ENCODE measurements around the gene GDPD3. TPM values are rescaled to one million over a fixed set of nuclear protein-coding genes. Genes with fewer than 3 reads are reported as not detected.
A peak's percentile ranks its signal among the peaks of the same experiment; 100 is the strongest.

Gene GDPD3
- total RNA-seq, 4 donors from 2014 or later, result 13.4 to 41.2 (median 28.1) TPM

GRCh38 chr16:30069611-30070462, 43.5 kb downstream of the GDPD3 start:
- peak overlapping the region in 3 of 4 donors; percentile 41 to 100 (median 57) for H3K27ac ChIP-seq
- no peaks in the 10 kb centered on the region for H3K9me3 ChIP-seq
- WGBS, 2 donors, result 70 to 73% methylated on average over 8 to 20 of the region's 31 CpGs
- no peak for DNase-seq
- peaks cover 35 to 64% (median 39%) of the 10 kb centered on the region in 3 donors for H3K4me1 ChIP-seq
- intact Hi-C loops (cut with DNase I), result no loop called here
- no peak for TF ChIP-seq CTCF (IDR thresholded peaks at IDR 0.05)
- H3K4me3 ChIP-seq, result peak overlapping the region in 1 of 4 donors; percentile 34
- H3K36me3 ChIP-seq, result peaks cover 36 to 72% (median 50%) of the 10 kb centered on the region in 3 donors
- no peaks in the 10 kb centered on the region for H3K27me3 ChIP-seq

GRCh38 chr16:30068750-30069610, 44.4 kb downstream of the GDPD3 start:
- Histone ChIP-seq H3K4me1 (peaks cover 36 to 64% (median 40%) of the 10 kb centered on the region in 3 donors), H3K4me3 (peak overlapping the region in 1 of 4 donors; percentile 19), H3K27me3 (no peaks in the 10 kb centered on the region), H3K27ac (peak overlapping the region; percentile 28 to 100 (median 78)), H3K9me3 (no peaks in the 10 kb centered on the region), H3K36me3 (peaks cover 36 to 72% (median 50%) of the 10 kb centered on the region in 3 donors)
- peak in 3 of 6 experiments; percentile 43 to 68 (median 50) for TF ChIP-seq CTCF (IDR thresholded peaks at IDR 0.05)
- TF ChIP-seq POLR2A (IDR thresholded peaks at IDR 0.05), result no peak
- WGBS, 2 donors, result 67 to 80% methylated on average over 7 to 15 of the region's 17 CpGs
- no peak for DNase-seq
- intact Hi-C loops (cut with DNase I), result no loop called here

GRCh38 chr16:30068333-30068732, 45.0 kb downstream of the GDPD3 start:
- peaks cover 43 to 67% (median 45%) of the 10 kb centered on the region in 3 donors for H3K4me1 ChIP-seq
- H3K27ac ChIP-seq, result peak overlapping the region; percentile 28 to 100 (median 78)
- H3K36me3 ChIP-seq, result peaks cover 36 to 66% (median 50%) of the 10 kb centered on the region in 3 donors
- 75 to 77% methylated on average over 8 to 9 of the region's 9 CpGs for WGBS, 2 donors
- TF ChIP-seq CTCF (IDR thresholded peaks at IDR 0.05) (no peak), POLR2A (IDR thresholded peaks at IDR 0.05) (no peak)
- no peak for DNase-seq
- H3K4me3 ChIP-seq, result peak overlapping the region in 2 of 4 donors; percentile 19 to 98
- H3K27me3 ChIP-seq, result no peaks in the 10 kb centered on the region
- intact Hi-C loops (cut with DNase I), result no loop called here
- H3K9me3 ChIP-seq, result no peaks in the 10 kb centered on the region

GRCh38 chr16:30067584-30067916, 45.8 kb downstream of the GDPD3 start:
- Histone ChIP-seq H3K27ac (peak overlapping the region; percentile 98 to 100 (median 100)), H3K9me3 (no peaks in the 10 kb centered on the region), H3K36me3 (peaks cover 36 to 58% (median 50%) of the 10 kb centered on the region in 3 donors), H3K4me1 (peaks cover 46 to 75% (median 48%) of the 10 kb centered on the region in 3 donors), H3K4me3 (peak overlapping the region; percentile 92 to 98 (median 95)), H3K27me3 (no peaks in the 10 kb centered on the region)
- DNase-seq, result no peak
- 24 to 62% methylated on average over 1 to 6 of the region's 6 CpGs for WGBS, 2 donors
- intact Hi-C loops (cut with DNase I), result no loop called here
- TF ChIP-seq POLR2A (IDR thresholded peaks at IDR 0.05), result no peak
- no peak for TF ChIP-seq CTCF (IDR thresholded peaks at IDR 0.05)
